ENCODE results near the gene SLC22A23. TPM values are rescaled to one million over a fixed set of nuclear protein-coding genes. Genes with fewer than 3 reads are reported as not detected.

SLC22A23 gene
- total RNA-seq, 1 experiment from 2014 or later = 6.8 TPM

DNA sequence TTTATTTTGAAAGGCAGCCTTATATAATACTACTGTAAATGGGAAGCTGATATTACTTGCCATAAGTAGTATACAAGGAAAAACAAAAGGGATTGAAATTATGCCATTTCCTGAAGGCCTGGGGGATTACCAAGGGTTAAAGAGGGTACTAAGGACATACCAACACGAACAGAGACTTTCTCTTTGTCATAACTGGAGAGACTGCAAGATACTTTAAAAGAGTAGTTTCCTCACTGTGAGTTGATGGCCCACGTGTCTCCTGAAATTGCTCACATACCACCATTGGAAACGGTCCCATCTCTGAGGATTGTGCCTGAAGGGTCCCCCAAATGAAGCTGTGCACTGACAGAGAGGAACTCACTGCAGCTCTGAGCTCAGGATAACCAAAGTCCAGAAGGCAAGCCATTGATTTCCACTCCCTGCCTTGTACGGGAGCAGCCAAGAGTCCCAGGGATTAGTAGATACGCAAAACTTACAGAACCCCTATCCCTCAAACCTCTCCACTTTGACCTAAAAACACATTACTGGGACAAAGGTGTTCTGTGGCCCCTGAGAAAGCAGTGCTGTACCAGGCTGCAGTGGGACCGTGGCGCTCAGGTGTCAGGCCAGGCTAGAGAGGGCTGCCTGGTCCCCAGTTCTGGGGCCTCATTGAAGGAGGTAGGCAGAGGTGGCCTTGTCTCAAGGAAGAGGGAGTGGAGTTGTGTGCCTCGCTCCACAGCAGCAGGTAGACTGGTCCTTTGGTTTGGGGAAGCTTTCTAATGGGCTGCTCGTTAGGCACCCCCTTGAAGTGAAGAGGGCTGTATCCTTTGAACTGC, 182.9 kb downstream of the SLC22A23 start:
- H2BK15ac ChIP-seq (ENCODE audit: low read depth, low read length) = no peak overlapping the region
- H2BK120ac ChIP-seq (ENCODE audit: low read depth, low read length, poor library complexity, severe bottlenecking) = no peak overlapping the region
- no peak overlapping the region for H2BK12ac ChIP-seq (ENCODE audit: insufficient read length, low read depth, low read length)
- H4K8ac ChIP-seq (replicated peaks; ENCODE audit: insufficient read length, low read depth, low read length) = no peak overlapping the region
- no peaks in the 10 kb centered on the region for H3K9me3 ChIP-seq (ENCODE audit: control insufficient read depth, low read depth, low read length)
- no peaks in the 10 kb centered on the region for H3K79me1 ChIP-seq (ENCODE audit: insufficient read depth, low read depth, low read length, poor library complexity, severe bottlenecking)
- no peak overlapping the region for H3K14ac ChIP-seq (ENCODE audit: insufficient read depth, low read length)
- no peak overlapping the region for H2AK5ac ChIP-seq (ENCODE audit: insufficient read length, low read length)
- no peak overlapping the region for H2AFZ ChIP-seq (ENCODE audit: low read length)
- H3K56ac ChIP-seq (ENCODE audit: insufficient read length, low read depth, low read length) = no peak overlapping the region
- H3K23me2 ChIP-seq (ENCODE audit: insufficient read length, low read depth, low read length, poor library complexity, severe bottlenecking) = no peaks in the 10 kb centered on the region
- H3K23ac ChIP-seq (ENCODE audit: insufficient read length, low read depth, low read length) = no peak overlapping the region
- H3K36me3 Mint-ChIP-seq (ENCODE audit: insufficient read depth in 1 of 3, low read depth in 3 of 3) = peaks cover 30 to 46% (median 45%) of the 10 kb centered on the region in 3 experiments; a peak in 6 of 7 replicates
- no peak overlapping the region for H3K27ac ChIP-seq (ENCODE audit: insufficient read length, low read depth, low read length)
- no peak overlapping the region for H3K4me3 Mint-ChIP-seq
- DNase-seq = no peak
- H4K5ac ChIP-seq (ENCODE audit: insufficient read length, low read depth, low read length) = no peak overlapping the region
- no peaks in the 10 kb centered on the region for H3K27me3 ChIP-seq (ENCODE audit: insufficient read depth, low read length)
- no peak overlapping the region for H4K91ac ChIP-seq (ENCODE audit: insufficient read length, low read depth, low read length)
- H3T11ph ChIP-seq (ENCODE audit: low read length) = no peak overlapping the region
- no CpG with 5 or more reads among the region's 9 CpGs for WGBS (ENCODE audit: extremely low coverage, insufficient read length, low lambda C conversion rate)
- H3K27me3 Mint-ChIP-seq (ENCODE audit: low read depth) = no peaks in the 10 kb centered on the region
- H3K4ac ChIP-seq (ENCODE audit: low read depth, low read length) = no peak overlapping the region
- H2BK20ac ChIP-seq (ENCODE audit: low read depth, low read length, poor library complexity, severe bottlenecking) = no peak overlapping the region
- H3K79me2 ChIP-seq (ENCODE audit: insufficient read depth, low read length) = no peaks in the 10 kb centered on the region
- no peak overlapping the region for H3K18ac ChIP-seq (ENCODE audit: insufficient read length, low read depth, low read length)
- no peak overlapping the region for H3K9ac ChIP-seq (ENCODE audit: extremely low read depth, insufficient read length, low read length)
- no peaks in the 10 kb centered on the region for H4K20me1 ChIP-seq (ENCODE audit: control insufficient read depth, insufficient read depth, insufficient read length)
- no peak overlapping the region for H3K4me2 ChIP-seq (ENCODE audit: insufficient read depth, insufficient read length, low read length)
- H3K4me1 ChIP-seq (ENCODE audit: insufficient read depth, low read length) = no peaks in the 10 kb centered on the region
- H3K27ac Mint-ChIP-seq = peak overlapping the region; percentile 33 to 59 (median 41); a peak in 3 of 7 replicates
- H3K9me3 Mint-ChIP-seq = no peaks in the 10 kb centered on the region
- no peak for TF ChIP-seq CTCF (conservative IDR thresholded peaks at IDR 0.05)
- H3K4me1 Mint-ChIP-seq = peaks cover 4 to 9% of the 10 kb centered on the region in 2 experiments; a peak in 1 of 4 replicates
- no peak overlapping the region for H2BK5ac ChIP-seq (ENCODE audit: insufficient read length, low read length)
